IPS-NIHi7 (cell line): ENCODE results near the gene NGDN.

Experiments
- DNase-seq: peaks from one replicate; pipeline ENCODE4 v3.0.0; 2012; ENCODE audit warnings: mixed read lengths; ENCODE audit errors: extremely low spot score

Gene NGDN

DNA sequence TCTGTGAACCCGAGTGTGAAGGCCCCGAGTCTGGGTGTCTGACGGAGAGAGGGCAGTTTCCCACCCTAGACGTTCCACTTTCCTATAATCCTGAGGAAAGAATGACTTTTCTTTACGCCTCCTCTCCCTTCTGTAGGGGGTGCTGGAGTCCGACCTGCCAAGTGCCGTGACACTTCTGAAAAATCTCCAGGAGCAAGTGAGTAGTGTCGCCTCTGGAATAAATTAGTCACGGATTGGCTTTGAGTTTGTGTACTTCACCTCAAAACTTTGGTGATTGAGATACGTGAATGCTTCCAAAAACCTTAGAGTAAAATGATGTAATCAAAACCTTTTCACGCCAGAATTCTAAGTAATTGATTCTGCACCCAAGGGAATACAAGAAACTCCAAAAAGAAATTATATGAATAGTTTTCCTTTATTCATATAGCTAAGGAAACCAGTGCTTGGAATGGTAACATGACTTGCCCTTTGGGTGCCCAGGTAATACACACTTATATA is 452 bp downstream of the NGDN start:
- no peak for DNase-seq

DNA sequence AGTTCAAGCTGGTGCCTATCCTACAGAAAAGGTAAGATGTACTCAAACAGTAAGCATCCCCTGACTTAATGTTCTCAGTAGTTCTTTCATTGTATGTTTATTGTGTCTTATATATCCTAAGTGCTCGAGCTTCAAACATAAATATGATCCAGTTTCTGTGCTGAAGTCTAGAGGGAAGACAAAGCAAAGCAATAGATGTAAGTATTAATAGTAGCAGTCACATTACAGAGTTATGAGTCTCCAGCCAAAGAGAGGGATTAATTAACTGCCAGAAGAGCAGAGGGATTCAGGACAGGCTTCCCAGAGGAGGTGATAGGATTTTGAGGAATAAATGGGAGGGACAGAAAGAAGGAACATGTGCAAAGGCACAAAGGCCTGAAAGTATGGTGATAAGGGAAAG is 1.4 kb downstream of the NGDN start:
- DNase-seq, result no peak

DNA sequence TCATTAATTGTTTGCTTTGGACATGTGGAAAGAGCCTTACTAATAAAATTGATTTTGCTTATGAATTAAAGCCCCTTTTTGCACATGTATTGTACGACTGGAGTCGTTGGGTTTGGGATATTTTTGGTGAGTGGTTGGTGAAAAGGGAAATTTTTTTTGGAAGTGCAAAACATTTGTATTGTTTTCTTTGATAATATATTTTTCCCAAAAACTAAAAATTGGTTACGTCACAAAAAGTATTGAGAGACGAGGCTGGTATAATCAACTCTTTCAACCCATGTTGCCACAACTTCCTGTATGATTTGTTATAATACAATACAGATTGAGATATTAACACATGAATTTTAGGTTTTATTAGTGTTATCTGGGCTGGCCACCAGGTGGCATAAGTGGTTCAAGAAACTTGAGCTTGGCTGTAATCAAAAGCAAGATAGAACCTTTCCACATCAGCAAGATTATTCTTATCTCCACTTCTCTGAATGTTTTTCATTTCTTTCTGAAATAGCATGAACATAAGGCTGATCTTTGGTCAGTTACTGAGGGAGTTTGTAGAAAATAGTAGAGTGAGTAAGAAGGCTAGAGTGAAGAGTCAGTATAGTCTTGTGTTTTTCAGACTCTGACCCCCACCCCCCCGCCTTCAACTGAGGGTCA is 8.7 kb downstream of the NGDN start:
- peak; percentile 38 for DNase-seq

DNA sequence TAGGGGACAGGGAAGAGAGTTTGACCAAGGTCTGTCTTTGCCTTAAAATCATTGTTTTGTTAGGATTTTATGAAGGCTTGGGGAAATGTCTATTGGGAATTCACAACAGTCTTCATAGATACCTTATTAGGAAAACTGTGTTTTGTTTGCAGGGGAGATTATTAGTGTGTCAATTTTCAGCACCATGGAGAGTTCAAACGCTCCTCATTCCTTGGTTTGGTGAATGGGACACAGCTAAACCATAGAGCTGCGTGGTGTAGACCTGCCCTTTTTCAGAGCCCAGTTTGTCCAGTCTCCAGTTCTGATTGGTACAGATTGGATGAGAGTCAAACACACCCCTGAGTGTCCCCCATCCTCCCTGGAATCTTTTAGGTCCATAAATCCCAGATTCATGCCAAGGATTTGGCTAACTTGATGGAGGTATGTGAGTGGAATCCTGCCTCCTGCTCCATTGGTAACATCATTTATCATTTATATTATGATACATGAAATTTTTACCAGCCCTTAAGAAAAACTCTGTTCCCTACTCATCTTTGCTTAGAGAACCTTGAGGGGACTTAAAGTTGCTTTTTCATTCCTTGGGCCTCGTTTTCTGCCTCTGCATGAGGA is 12.0 kb downstream of the NGDN start:
- DNase-seq, result peak; percentile 56

DNA sequence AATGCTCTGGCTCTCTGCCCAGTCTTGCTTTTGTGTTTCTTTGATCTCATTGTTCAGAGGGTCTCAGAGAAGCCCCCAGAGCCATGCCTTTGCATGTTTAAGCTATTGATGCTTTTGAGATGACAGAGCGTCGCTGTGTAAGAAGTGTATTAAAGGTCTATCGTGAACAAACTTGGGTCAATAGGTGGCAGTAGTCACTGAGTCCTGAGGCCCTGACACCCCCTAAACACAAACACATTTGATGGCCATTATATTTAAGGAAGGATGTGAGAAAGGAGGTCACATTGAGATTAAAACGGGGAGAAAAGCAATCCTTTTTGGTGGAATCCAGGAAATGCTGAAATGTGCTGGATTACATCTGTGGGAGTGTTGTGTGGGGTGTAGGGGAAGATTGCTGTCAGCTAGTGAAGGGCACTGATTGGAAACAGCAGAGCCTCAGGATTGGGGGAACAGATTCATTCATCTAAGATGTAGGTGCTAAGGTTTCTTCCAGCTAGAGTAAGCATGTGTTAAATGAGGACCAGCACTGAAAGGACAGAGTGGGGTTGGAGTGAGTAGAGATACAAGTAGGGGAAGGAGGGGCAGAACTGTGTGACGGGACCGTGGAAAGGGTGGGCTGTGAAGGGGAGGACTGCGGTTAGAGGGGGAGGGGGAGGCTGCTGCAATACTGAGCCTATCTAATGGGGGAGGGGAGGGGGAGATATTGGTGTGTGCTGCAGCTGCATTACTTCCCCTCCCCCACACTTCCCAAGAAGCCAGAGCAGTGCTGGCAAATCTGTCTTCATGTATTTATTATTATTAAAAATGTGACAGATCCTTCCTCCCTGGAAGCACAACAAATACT is 12.7 kb downstream of the NGDN start:
- peak; percentile 40 for DNase-seq

DNA sequence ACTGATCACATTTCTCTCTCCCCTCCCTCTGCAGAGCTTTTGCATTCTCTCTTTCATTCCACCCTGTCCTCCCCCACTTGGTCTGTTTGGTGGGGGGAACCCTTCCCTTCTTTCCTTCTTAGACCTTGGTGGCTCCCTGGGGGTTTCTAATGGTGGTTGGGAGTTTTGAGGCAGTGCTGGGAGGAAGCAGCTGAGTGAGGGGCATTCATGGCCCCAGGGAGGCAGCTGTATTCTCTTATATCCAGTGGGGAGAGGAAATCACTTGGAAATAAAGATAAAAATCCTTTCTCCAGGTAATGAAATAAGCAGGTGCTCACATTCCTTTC is 13.3 kb downstream of the NGDN start:
- DNase-seq, result no peak

DNA sequence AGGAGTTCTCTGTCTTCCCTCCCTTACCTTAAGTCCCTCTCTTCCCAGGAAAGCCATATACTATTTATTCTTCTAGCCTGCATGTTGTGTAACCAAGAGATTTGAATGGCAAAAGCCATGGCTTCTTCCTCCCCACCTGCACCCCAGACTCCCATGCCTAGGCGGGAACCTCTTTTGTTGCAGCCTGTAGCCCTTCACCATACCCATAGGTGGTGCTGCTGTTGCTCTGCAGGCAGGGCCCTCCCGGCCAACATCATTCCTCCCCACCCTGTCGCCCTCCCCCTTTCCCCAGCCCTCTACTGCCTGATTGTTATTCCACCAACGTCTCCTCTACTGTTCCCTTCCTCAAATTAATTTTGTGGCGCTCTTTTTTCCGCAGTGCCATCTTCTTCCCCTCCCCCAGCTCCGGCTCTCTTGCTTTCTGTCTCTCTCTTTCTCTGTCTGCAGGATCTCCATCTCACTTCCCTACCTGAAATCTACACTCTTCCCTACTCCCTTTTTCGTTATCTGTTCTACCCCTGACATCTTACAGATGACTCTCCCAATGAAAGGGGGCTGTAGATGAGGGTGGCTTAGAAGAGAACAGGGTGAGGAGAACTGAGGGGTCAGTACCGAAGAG is 13.8 kb downstream of the NGDN start:
- peak; percentile 89 for DNase-seq

DNA sequence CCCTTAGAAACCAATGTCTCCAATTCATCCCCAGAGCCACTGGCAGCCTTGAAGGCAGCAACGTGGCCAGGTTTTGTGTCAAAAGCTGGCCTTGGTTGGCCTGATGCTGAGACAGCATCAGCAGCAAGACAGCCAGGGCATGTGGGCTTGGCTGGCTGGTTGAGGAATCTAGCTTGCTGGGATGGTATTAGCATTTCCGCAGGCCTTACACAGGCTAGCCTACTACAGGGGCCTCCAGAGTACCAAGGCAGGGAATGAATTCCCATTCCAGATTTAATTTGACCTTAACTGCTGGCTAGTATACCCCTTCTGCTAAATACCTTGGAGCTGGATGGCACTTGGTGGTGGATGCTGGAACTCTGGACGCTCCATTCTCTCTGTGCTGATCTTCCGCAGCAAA is 15.8 kb downstream of the NGDN start:
- DNase-seq, result no peak

DNA sequence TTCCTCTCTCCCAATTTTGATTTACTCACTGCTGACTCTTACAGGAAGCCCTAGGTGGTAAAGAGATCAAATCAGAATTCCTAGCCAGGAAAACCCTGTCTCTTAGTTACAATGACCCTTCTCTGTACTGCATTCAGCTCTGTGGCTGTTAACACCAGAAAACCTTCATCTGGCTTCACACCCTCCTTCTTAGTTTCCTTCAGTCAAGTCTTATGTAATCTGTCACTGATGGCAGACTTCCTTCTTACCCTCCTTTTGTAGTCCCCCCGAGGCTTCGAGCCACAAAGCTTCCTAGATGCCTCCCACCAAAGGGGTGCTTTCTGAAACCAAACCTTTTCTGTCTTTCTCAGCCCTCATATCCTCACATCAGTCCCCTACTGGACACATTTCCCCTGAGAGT is 16.5 kb downstream of the NGDN start:
- DNase-seq, result no peak

DNA sequence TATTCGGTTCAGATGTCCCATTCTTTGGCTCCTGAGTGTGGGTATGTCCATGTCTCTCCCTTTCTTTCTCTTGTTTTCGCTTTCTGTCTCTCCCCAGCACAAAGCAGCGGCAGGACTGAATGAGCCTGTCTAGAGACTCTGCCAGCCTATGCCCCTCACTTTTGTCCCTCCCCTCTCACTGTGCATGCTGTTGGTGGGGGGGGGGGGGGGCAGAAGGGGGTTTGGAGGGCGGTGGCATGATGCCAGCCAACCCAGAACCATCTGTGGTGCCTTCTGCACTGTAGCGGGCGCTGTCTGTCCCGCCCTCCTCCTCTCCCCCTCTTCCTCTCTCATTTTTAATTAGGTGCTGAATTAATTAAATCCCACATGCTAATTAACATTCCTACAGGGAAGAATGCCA is 17.7 kb downstream of the NGDN start:
- DNase-seq, result no peak

DNA sequence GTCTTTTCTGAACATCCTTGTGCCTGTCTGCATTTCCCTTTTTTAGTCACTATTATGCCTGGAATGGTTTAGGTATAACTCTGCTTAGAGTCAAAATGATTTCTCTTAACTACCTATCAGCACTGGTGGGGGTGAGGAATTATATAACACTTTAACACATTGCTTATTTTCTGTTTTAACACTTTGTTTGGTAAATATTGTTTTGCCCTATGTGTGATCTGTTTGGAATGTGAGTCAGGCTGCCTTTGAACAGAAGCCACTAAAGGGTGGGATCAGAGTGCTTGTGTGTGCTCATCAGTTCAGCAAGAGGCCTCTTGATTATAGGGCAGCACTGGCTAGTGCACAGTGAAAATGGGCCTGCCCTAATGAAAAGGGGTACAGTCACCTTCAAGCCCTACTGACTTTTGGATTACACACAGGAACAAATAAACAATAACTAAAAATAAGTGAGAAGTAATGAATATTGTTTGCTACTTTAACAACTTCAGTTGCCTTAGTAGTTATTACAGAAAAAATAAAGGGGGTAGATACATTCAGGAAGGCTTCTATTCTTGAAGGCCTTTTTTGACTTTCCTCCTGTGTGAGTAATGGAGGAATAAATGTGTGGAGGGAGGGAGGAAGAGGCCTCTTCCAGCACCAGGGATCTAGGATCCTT is 23.2 kb downstream of the NGDN start:
- no peak for DNase-seq

DNA sequence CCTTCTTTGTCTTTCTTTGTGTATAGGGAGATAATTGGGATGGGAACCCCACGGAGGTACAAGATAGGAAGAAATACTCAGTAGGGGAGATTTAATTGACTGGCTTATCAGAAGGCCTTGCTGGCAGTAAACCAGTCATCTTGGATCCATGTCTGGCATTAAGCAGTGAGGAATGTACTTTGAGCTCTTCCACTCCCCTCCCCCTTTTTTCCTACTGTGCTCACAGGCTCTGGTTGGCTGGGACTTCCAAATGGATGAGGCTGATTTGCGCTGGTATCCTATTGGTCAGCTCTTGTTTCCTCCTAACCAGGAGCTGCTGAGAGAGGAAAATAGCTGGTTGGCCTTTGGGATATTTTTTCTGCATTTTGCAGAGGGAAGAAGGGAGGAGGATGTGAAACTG is 24.7 kb downstream of the NGDN start:
- peak; percentile 85 for DNase-seq

DNA sequence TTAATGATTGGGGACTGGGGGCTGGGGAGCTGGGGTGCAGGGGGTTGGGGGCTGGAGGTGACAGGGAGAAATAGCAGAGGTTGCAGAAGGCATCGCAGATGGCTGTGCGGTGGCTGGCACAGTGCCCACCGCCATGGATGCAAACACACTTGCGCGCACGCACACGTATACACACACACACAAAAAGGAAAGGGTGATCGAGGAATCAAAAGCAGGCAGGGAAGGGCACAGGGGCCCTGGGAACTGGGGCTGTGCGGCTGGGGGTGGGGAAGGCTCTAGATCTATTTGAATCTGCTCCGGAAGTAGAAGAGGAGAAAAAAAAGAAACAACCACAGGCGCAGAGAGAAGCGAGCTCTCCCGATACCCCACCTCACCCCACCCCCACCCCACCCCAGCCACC is 42.7 kb downstream of the NGDN start:
- DNase-seq, result no peak

DNA sequence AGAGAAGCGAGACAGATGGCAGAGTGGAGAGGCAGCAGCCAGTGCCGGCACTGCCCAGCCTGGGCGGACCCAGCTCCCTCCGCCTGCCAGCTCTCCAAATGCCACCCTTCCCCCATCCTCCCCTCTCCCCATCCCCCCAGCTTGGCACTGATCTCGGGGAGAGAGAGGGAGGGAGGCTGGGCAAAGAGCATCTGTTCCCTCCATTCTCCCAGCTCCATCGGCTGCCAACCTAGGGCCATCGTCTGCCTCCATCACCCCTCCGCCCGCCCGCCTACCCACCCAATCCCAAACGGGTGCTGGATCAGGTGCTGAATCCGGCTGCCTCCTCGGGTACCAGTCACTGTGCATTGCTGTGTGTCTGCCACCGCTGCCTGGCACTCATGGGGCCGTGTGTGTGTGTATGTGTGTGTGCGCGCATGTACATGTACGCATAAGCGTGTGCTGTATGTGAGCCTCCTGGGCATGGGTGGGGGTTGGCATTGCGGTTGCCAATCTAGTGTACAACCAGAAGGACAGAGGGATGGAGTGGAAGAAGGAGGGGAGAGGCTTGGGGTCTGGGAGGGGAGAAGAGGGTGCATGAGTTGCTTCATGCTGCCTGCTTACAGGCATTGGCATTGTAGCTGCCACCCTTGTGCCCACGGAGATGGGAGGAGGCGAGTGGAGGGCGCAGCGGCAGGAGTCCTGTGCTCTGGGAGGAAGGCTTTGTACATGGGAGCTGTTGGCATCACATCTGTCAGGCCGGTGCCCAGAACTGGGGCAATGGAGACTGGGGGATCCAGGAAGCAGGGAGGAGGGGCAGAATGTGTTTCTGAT is 43.7 kb downstream of the NGDN start:
- DNase-seq, result no peak

DNA sequence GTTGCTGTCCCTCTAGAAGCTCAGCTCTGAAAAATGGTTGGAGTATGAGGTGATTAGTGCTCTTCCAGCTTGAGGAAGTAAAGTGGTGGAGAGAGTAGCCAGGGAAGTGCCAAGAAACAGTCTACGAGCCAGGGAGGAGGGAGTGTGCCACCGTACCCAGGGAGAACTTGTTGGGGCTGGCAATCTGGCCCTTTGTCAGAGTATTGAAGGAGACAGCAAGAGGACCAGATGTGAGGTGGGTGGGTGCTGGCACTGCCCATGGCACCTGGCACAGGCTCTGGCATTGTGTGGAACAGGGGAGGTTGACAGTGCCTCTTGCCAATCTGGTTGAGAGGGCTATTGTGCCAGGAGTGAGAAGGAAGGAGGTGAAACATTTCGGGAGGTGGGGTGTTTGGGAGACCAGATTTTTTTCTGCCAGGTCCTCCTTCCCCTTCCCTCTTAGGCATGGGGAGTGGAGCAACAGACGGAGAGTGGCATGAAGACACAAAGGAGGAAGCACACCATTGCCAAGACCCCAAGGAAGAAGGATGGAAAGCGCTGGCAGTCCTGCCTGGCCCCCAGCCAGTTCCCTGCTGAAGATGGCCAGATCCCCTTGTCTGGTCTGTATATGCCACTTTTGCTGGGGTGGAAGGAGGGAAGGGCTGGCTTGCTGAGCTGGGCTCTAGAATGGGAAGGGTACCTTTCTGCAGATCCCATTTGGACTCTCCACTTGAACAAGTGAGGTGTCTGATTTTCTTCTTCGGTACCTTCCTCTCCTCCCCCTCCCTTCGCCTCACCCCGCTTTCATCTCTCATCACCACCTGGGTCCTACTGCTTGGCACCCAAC is 44.5 kb downstream of the NGDN start:
- DNase-seq, result no peak

DNA sequence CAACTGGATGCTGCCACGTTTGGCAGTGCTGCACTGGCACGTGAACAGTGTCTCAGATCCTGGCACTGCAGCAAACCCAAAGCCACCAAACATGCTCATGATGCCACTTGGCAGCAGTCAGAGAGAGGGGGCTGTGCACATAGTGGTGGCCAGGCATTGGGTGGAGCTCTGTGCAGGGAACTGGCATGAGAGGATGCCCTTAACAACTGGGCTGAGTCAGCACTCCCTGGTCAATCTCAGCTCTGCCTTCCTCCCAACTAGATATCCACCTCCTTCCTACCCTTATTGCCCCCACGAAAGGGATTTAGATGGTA is 45.1 kb downstream of the NGDN start:
- DNase-seq, result no peak

DNA sequence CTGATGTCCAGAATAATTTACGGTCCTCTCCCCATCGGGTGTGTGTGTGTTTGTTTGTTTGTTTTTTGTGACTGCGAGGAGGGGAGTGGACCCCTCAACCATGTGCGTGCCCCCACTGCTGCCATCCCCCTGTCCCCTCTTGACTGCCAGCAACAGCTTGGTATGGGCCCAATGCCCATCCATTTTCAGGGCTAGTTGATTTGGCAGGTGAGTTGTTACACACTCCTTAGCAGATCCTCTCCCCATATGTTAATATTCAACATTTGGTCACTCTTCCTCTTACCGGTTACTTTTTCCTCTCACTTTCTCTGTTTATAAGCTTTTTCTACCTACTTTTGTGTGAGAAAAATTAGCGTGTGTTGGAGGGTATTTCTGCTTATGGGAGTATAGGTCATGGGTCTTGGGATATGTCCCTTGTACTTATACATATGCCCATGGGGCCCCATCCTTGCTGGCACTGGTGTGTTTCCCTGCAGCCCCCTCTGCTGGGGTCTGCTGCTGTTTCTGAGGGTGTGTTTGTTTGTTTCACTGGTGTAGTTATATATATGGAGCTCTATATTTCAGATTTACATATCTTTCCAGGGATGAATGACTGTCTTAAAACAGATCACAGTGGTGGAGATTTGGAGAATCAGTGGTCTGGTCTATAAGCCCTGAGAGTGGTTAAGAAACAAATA is 48.3 kb downstream of the NGDN start:
- no peak for DNase-seq

DNA sequence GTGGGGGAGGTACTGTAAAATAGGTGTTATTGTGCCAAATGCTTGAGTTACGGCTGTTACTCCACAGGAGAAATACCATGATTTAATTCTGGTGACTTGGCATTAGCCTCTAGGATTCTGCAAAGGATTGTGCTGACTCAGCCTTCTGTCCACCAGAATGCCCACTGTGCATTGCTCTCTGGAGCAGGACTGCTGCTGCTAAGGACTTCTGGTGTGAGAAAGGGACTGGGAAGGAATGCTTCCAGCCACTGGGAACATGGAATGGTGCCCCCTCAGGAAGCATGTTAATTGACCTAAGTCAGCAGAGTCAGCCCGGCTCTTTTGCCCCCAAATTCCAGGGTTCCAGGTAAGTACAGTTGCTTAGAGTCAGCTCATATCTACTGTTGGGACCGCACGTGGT is 49.2 kb downstream of the NGDN start:
- no peak for DNase-seq

DNA sequence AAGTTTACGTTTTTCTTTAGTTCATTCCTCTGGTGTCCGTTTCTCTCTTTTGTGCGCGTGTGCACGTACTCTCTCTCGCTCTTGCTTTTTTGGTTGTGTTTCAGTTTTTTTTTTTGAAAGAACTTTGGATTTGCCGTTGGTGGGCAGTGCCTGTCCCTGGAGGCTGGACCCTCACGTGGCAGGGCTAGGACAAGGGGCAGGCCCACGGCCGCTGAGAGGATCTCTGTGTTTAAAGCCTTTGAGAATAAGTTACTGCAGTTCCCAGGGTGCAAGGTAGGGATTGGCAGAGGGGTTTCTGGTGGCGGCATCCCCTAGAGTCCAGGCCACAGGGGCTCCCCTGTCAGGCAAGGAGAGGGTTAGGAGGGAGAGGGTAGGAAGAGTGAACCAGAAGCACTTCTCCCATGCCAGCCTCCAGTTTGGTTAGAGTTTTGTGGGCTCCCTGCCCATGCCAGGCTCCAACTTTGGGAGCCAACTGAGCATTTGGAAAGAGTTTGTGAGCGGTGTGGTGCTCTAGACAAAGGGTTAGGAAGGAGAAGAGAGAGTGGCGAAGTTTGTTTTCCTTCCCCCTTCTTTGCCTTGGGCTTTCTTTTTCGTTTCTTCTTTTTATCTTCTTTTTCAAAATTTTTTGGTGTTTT is 51.5 kb downstream of the NGDN start:
- DNase-seq, result no peak
